Activated CD8-positive, alpha-beta memory T cell treated with anti-CD3 and anti-CD28 coated beads, Interleukin-2, amount 10 ng/mL, durations not matched to agents 7 days and 5 days (primary cell): ENCODE measurements around the gene CEACAM3. TPM values are rescaled to one million over a fixed set of nuclear protein-coding genes. Genes with fewer than 3 reads are reported as not detected.

ENCODE experiments used
- ATAC-seq: fragments of 150-1000 bp; cut with Tn5 transposase; one replicate; pipeline ENCODE4 v1.10.0; 2021; ENCODE audit warnings: moderate library complexity
- CTCF ChIA-PET: fragments of 350-600 bp; sonication (Branson Sonifier 250); formaldehyde crosslinking; loops from one replicate; lab custom pipeline; 2021; ENCODE audit warnings: antibody characterized with exemption; lab: Charles Lee
- DNase-seq: peaks from one replicate; pipeline ENCODE4 v3.0.0-alpha.2; 2020
- H3K27ac Mint-ChIP-seq: one replicate; pipeline ENCODE4 v1.8.0; 2021; ENCODE audit warnings: mild to moderate bottlenecking, mixed read lengths
- H3K27me3 Mint-ChIP-seq: one replicate; pipeline ENCODE4 v1.8.0; 2021; ENCODE audit warnings: mixed read lengths
- H3K36me3 Mint-ChIP-seq: one replicate; pipeline ENCODE4 v1.8.0; 2021; ENCODE audit warnings: mild to moderate bottlenecking, mixed read lengths
- H3K4me1 Mint-ChIP-seq: one replicate; pipeline ENCODE4 v1.8.0; 2021; ENCODE audit warnings: mixed read lengths
- H3K4me3 Mint-ChIP-seq: one replicate; pipeline ENCODE4 v1.8.0; 2021; ENCODE audit warnings: mild to moderate bottlenecking, moderate library complexity, mixed read lengths
- H3K9me3 Mint-ChIP-seq: one replicate; pipeline ENCODE4 v1.8.0; 2022; ENCODE audit warnings: low read depth, mixed read lengths
- total RNA-seq, 2 experiments: library from RNA; stranded (reverse); gene quantifications; one replicate each; pipeline ENCODE4 v1.2.3, GENCODE V29; 2021

CEACAM3 gene
- total RNA-seq, 2 experiments from 2014 or later, result not detected

DNA sequence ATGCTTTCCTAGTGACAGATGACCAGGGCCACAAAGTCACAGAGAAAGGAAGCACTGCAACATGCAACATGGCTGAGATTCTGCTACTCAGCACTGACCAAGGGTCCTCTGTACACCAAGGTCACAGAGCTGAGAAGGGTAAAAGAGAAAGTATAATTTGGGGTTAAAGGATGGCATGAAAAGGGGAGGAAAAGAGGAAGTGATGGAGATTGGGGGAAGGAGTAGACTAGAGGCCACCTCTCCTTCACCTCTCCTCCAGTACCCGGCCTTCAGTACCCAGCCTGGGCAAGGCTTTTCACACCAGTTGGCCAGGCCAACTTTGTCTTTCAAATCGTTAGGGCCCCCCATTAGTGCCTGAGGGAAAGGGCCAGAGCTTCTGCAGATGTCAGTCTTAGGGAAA lies 57.4 kb downstream of the CEACAM3 start:
- no peak for DNase-seq
- CTCF ChIA-PET, result interaction anchor here (0.8 to 3.2 kb wide), 4 partner anchors 15 to 98 kb away, joined by 3 to 14 read pairs (median 4); no protein-coding TSS in a partner anchor
- H3K27ac Mint-ChIP-seq, result no peak overlapping the region
- no peaks in the 10 kb centered on the region for H3K36me3 Mint-ChIP-seq
- no peak for ATAC-seq
- no peaks in the 10 kb centered on the region for H3K4me1 Mint-ChIP-seq
- H3K27me3 Mint-ChIP-seq, result peaks cover 40% of the 10 kb centered on the region
- H3K9me3 Mint-ChIP-seq, result no peaks in the 10 kb centered on the region
- H3K4me3 Mint-ChIP-seq, result no peak overlapping the region

DNA sequence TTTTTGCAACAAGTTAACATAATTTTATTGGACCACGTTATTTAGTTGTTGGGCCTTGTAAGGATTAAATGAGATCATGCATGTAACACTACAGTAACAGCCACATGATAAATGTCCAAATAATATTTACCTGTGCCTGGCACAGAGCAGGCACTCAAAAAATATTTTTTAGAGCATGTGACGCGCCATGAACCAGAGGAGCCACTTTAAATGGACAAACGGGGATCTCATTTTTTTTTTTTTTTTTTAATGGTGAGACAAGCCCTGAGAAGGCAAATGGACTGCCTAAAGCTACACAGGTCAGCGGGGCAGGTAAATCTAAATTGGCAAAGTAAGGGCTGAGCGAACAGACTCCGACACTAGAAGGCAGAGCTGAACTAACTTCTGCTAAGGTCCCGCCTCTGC lies 62.8 kb downstream of the CEACAM3 start:
- CTCF ChIA-PET, result interaction anchor here (0.7 to 4.7 kb wide), 20 partner anchors 8 to 175 kb away, joined by 3 to 83 read pairs (median 6); partner anchors contain the start of genes ARHGEF1, CD79A and RABAC1
- peak overlapping the region; percentile 87 for H3K4me3 Mint-ChIP-seq
- ATAC-seq (no peak), DNase-seq (no peak)
- peaks cover 36% of the 10 kb centered on the region for H3K36me3 Mint-ChIP-seq
- H3K27me3 Mint-ChIP-seq, result peaks cover 8% of the 10 kb centered on the region
- H3K4me1 Mint-ChIP-seq, result peaks cover 40% of the 10 kb centered on the region
- no peaks in the 10 kb centered on the region for H3K9me3 Mint-ChIP-seq
- H3K27ac Mint-ChIP-seq, result peak overlapping the region; percentile 94

DNA sequence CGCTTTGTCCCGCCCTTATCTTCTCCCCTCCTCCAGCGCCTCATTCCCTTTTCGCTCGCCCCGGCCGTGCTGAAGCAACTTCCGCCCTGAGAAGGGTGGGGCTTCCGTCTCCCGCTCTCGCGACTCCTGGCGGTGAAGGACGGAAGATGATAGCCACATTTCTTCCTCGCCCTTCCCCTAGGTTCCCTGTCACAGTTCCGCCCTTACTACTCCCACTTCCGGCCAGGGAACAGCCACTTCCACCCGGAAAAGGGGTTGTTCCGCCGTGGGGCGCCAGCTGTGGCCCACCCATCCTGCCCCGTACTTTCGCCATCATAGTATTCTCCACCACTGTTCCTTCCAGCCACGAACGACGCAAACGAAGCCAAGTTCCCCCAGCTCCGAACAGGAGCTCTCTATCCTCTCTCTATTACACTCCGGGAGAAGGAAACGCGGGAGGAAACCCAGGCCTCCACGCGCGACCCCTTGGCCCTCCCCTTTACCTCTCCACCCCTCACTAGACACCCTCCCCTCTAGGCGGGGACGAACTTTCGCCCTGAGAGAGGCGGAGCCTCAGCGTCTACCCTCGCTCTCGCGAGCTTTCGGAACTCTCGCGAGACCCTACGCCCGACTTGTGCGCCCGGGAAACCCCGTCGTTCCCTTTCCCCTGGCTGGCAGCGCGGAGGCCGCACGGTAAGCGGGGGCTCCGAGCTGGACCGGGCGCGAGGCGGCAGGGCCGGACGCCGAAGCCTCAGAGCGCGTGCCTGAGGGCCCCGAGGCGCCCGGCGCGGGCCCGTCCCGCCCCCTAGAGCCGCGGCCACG lies 63.4 kb downstream of the CEACAM3 start, which contains the start of gene RPS19:
TSS of gene RPS19 (plus strand) at position 638 of the 801 bp plus-strand sequence. CDS start 520 bp downstream, outside the sequence.
- CTCF ChIA-PET, result interaction anchor here (0.7 to 4.7 kb wide), 24 partner anchors 9 to 175 kb away, joined by 3 to 83 read pairs (median 4); partner anchors contain the start of genes ARHGEF1, CD79A and RABAC1
- no peaks in the 10 kb centered on the region for H3K9me3 Mint-ChIP-seq
- H3K36me3 Mint-ChIP-seq, result peaks cover 42% of the 10 kb centered on the region
- ATAC-seq (peak; percentile 87), DNase-seq (peak; percentile 99)
- H3K4me3 Mint-ChIP-seq, result peak within 1 kb of the TSS; percentile 87
- peaks cover 46% of the 10 kb centered on the region for H3K4me1 Mint-ChIP-seq
- H3K27ac Mint-ChIP-seq, result peak within 1 kb of the TSS; percentile 94
- H3K27me3 Mint-ChIP-seq, result peaks cover 2% of the 10 kb centered on the region

DNA sequence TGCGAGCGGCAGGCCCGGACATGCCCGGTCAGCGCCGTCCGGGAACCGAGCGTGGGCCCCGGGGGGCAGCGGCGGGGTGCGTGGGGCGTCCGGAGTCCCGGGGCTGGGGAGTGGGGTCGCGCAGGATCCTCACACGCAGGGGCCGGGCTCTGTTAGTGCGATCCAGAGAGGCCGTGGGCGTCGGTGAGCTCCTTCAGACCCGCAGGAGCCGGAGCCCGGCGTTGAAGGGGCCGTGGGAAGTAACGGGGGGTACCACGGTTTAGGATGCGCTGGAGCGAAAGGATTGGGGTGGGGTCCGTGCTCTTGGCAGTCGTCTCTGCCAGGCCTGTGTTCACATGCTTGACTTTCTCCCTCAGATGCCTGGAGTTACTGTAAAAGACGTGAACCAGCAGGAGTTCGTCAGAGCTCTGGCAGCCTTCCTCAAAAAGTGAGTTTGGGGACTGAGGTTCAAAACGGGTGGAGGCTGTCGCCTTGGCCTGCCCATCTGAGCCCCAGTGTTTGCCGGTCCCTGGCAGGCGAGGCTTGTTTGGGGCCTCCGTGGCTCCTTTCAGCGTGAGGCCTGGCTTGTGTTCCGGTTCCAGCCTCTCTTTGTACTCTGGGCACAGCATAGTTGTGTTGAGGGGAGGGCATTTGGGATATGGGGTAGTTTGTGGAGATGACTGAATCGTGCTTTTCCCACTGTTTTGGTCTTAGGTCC lies 64.2 kb downstream of the CEACAM3 start:
- H3K4me3 Mint-ChIP-seq, result peak overlapping the region; percentile 87
- peaks cover 46% of the 10 kb centered on the region for H3K36me3 Mint-ChIP-seq
- H3K27me3 Mint-ChIP-seq, result no peaks in the 10 kb centered on the region
- H3K27ac Mint-ChIP-seq, result peak overlapping the region; percentile 86
- ATAC-seq, result no peak
- DNase-seq, result peak; percentile 63
- H3K4me1 Mint-ChIP-seq, result peaks cover 50% of the 10 kb centered on the region
- CTCF ChIA-PET, result interaction anchor here (0.9 to 4.7 kb wide), 17 partner anchors 10 to 174 kb away, joined by 3 to 83 read pairs (median 6); partner anchors contain the start of genes ARHGEF1, CD79A and RABAC1
- no peaks in the 10 kb centered on the region for H3K9me3 Mint-ChIP-seq

Other genes with a start within 250 kb of the CEACAM3 start
- 10 to 100 TPM; 54.6 to 57.1 TPM for gene CEACAM21, start 220.4 kb upstream of the CEACAM3 start, total RNA-seq
- not detected for gene CEACAM4, start 169.5 kb upstream of the CEACAM3 start, total RNA-seq
- not detected for gene CEACAM7, start 108.3 kb upstream of the CEACAM3 start, total RNA-seq
- gene CEACAM5, start 88.0 kb upstream of the CEACAM3 start, total RNA-seq, result not detected
- not detected for gene CEACAM6, start 41.1 kb upstream of the CEACAM3 start, total RNA-seq
- gene LYPD4, start 48.1 kb downstream of the CEACAM3 start, total RNA-seq, result not detected
- gene DMRTC2, start 48.5 kb downstream of the CEACAM3 start, total RNA-seq, result not detected
- 1,000 to 10,000 TPM; 3,135 to 3,310 TPM for gene RPS19, start 63.7 kb downstream of the CEACAM3 start, total RNA-seq
- gene CD79A, start 80.7 kb downstream of the CEACAM3 start, total RNA-seq, result 1 to 10 TPM; 4.0 to 4.1 TPM
- gene ARHGEF1, start 86.6 kb downstream of the CEACAM3 start, total RNA-seq, result 100 to 1,000 TPM; 545 to 682 TPM
- 1 to 10 TPM; 1.5 to 1.9 TPM for gene ERFL, start 131.9 kb downstream of the CEACAM3 start, total RNA-seq
- gene RABAC1, start 162.7 kb downstream of the CEACAM3 start, total RNA-seq, result 10 to 100 TPM; 81.3 to 93.9 TPM
- 1 to 10 TPM; 3.4 to 5.6 TPM for gene ATP1A3, start 197.6 kb downstream of the CEACAM3 start, total RNA-seq